Mesothelial cell of epicardium (in vitro differentiated cells): Measurements from ENCODE around the gene APBB1IP. TPM values are rescaled to one million over a fixed set of nuclear protein-coding genes. Genes with fewer than 3 reads are reported as not detected.

Source experiments
- DNase-seq, 2 experiments: peaks; one replicate each; pipeline ENCODE4 v3.0.0; 2021; ENCODE audit warnings: low spot score in 2 of 2; ENCODE audit not compliant: unreplicated experiment in 2 of 2
- H3K27ac Mint-ChIP-seq: 2 replicates; pipeline ENCODE4 v1.8.0; 2021; ENCODE audit warnings: mixed read lengths
- H3K27me3 Mint-ChIP-seq: 2 replicates; pipeline ENCODE4 v1.8.0; 2021; ENCODE audit warnings: low read depth, mixed read lengths
- H3K36me3 Mint-ChIP-seq: 2 replicates; pipeline ENCODE4 v1.8.0; 2021; ENCODE audit warnings: mixed read lengths
- H3K4me1 Mint-ChIP-seq: 2 replicates; pipeline ENCODE4 v1.8.0; 2021; ENCODE audit warnings: mixed read lengths
- H3K4me3 Mint-ChIP-seq: 2 replicates; pipeline ENCODE4 v1.8.0; 2021; ENCODE audit warnings: mild to moderate bottlenecking, moderate library complexity, mixed read lengths
- H3K9me3 Mint-ChIP-seq: 2 replicates; pipeline ENCODE4 v1.8.0; 2021; ENCODE audit warnings: mixed read lengths
- total RNA-seq: library from RNA; stranded (reverse); gene quantifications from 3 replicates; pipeline ENCODE4 v1.2.1, GENCODE V29; 2021
- TF ChIP-seq, protein P1 (sequence below): fragments of 200-600 bp; sonication (generic); IDR thresholded peaks from one replicate; pipeline ENCODE4 v1.5.0; 2021; ENCODE audit warnings: antibody characterized with exemption; ENCODE audit not compliant: unreplicated experiment

The APBB1IP gene
- total RNA-seq, 1 donor from 2014 or later, result 0.22 TPM

DNA sequence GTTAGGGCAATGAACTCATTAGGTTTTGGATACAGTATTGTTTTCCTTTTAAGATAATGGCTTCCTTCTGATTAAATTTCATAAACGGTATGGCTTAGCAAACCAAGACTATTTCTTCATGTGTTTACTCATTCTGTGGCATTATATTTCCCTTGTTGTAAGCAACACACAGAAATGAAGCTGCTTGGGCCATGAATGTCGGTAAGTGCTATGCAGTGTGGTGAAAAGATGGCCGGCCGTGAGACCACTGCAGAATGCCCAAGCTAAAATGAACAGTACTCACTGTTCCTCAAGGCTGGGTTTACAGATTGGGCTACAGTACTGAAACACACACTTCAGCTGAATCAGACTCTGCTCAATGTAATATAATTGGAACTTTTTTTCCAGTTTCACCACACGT, 8.1 kb downstream of the APBB1IP start:
- H3K4me1 Mint-ChIP-seq, result no peaks in the 10 kb centered on the region
- TF ChIP-seq, protein P1, sequence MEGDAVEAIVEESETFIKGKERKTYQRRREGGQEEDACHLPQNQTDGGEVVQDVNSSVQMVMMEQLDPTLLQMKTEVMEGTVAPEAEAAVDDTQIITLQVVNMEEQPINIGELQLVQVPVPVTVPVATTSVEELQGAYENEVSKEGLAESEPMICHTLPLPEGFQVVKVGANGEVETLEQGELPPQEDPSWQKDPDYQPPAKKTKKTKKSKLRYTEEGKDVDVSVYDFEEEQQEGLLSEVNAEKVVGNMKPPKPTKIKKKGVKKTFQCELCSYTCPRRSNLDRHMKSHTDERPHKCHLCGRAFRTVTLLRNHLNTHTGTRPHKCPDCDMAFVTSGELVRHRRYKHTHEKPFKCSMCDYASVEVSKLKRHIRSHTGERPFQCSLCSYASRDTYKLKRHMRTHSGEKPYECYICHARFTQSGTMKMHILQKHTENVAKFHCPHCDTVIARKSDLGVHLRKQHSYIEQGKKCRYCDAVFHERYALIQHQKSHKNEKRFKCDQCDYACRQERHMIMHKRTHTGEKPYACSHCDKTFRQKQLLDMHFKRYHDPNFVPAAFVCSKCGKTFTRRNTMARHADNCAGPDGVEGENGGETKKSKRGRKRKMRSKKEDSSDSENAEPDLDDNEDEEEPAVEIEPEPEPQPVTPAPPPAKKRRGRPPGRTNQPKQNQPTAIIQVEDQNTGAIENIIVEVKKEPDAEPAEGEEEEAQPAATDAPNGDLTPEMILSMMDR, result no peak
- no peak overlapping the region for H3K4me3 Mint-ChIP-seq
- H3K9me3 Mint-ChIP-seq, result no peaks in the 10 kb centered on the region
- no peaks in the 10 kb centered on the region for H3K27me3 Mint-ChIP-seq
- no peak for DNase-seq
- H3K27ac Mint-ChIP-seq, result no peak overlapping the region
- no peaks in the 10 kb centered on the region for H3K36me3 Mint-ChIP-seq

DNA sequence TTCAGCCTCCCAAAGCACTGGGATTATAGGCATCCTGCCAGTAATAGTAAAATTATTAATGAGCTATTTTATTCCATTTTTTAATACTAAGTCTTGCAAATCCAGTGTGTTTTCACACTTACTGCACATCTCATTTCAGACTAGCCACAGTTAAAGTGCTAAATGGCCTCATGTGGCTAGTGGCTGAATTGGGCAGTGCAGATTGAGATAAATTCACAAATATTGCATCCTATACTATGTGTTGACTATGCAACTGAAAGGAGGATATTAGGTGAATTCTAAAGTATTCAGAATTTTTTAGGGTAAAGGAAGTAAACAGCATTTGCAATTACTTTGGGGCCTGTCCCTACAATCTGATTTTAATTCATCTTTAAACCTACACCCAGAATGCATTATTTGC, 10.2 kb downstream of the APBB1IP start:
- no peaks in the 10 kb centered on the region for H3K36me3 Mint-ChIP-seq
- no peak for DNase-seq

DNA sequence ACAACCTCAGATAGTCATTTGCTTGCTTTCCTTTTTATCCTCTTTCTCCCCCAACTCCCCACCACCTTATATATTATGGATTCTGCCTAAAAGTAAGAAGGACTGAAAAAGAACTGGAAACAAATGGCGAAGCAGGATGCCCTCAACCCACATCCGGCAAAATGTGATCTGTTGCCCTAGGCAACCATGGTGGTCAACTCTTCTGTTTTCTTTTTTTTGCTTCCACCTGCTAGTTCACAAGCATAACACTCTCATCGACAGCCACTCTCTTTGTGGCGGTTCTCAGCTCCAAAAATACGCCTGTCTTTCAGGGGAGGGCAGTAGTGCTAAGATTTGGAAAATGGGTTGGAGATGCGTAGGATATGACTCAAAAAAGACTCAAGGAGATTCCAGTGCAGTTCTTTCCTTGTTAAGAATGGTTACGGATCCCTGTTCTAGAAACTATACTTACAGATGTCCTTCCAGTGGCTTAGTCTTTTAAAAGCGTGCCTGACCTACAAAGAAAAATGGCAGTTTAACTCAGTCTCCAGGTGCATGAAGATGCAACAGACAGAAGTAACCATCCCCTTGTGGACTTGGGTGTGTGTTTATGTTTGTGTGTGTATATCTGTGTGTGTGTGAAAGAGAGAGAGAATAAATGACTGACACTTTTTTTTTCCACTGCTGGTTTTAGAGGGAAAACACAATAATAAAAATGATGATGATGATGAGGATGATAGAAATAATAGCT, 10.7 kb downstream of the APBB1IP start:
- no peak for DNase-seq
- no peak overlapping the region for H3K27ac Mint-ChIP-seq
- H3K4me1 Mint-ChIP-seq, result no peaks in the 10 kb centered on the region
- H3K9me3 Mint-ChIP-seq, result no peaks in the 10 kb centered on the region
- H3K27me3 Mint-ChIP-seq, result no peaks in the 10 kb centered on the region
- no peaks in the 10 kb centered on the region for H3K36me3 Mint-ChIP-seq
- TF ChIP-seq, protein P1, result no peak
- no peak overlapping the region for H3K4me3 Mint-ChIP-seq

More for the DNA sequence above, 10.2 kb downstream of the APBB1IP start:
- Mint-ChIP-seq H3K27ac (no peak overlapping the region), H3K4me3 (no peak overlapping the region), H3K9me3 (no peaks in the 10 kb centered on the region), H3K4me1 (no peaks in the 10 kb centered on the region), H3K27me3 (no peaks in the 10 kb centered on the region)
- TF ChIP-seq, protein P1, result no peak

DNA sequence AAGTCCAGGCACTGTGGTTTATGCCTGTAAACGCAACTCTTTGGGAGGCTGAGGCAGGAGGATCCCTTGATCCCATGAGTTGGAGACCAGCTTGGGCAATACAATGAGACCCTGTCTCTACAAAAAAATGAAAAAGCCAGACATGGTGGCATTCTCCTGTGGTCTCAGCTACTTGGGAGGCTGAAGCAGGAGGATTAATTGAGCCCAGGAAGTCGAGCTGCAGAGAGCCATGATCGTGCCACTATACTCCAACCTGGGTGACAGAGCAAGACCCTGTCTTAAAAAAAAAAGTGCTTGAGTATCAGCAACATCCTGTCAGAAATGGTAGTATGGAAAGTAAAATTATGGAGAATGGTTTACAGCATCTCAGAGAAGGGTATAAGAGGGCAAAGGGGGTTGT, 11.6 kb downstream of the APBB1IP start:
- no peaks in the 10 kb centered on the region for H3K27me3 Mint-ChIP-seq
- no peak overlapping the region for H3K27ac Mint-ChIP-seq
- no peaks in the 10 kb centered on the region for H3K4me1 Mint-ChIP-seq
- DNase-seq, result no peak
- H3K4me3 Mint-ChIP-seq, result no peak overlapping the region
- TF ChIP-seq, protein P1, result no peak
- no peaks in the 10 kb centered on the region for H3K36me3 Mint-ChIP-seq
- no peaks in the 10 kb centered on the region for H3K9me3 Mint-ChIP-seq

DNA sequence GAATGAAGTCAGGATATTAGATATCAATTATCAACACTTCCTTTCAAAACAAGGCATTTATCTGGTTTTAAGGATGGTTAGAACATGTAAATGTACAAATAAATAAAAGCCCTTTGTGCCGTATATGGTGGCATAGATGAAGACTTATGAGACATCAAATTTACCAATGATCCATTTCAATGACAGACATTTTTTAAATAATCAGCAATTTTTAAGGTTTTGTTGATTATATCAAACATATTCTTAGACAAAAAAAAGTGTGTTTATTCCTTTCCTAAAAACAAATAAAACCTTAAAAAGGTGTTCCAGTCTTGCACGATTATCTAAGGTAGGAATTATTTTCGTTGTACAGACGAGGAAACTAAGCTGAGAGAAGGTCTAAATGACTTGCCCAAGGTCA, 13.8 kb downstream of the APBB1IP start:
- Mint-ChIP-seq H3K36me3 (no peaks in the 10 kb centered on the region), H3K27me3 (no peaks in the 10 kb centered on the region), H3K4me3 (no peak overlapping the region), H3K27ac (no peak overlapping the region), H3K4me1 (no peaks in the 10 kb centered on the region), H3K9me3 (no peaks in the 10 kb centered on the region)
- DNase-seq, result no peak
- TF ChIP-seq, protein P1, result no peak
